A549 treated with GW870086 at 1 μM for 4 hours (cell line): ENCODE results near the gene EPM2A. TPM values are rescaled to one million over a fixed set of nuclear protein-coding genes. Genes with fewer than 3 reads are reported as not detected.

ENCODE experiments used
- total RNA-seq: library from RNA; stranded (reverse); fragments of 200-300 nt; extraction: Qiagen RNA extraction; gene quantifications from 5 replicates; pipeline ENCODE4 v1.2.3, GENCODE V29; 2022; ENCODE audit warnings: low read depth

Gene EPM2A
- total RNA-seq, result 2.5 to 3.6 TPM (median 3.0 TPM) in 5 replicates

DNA sequence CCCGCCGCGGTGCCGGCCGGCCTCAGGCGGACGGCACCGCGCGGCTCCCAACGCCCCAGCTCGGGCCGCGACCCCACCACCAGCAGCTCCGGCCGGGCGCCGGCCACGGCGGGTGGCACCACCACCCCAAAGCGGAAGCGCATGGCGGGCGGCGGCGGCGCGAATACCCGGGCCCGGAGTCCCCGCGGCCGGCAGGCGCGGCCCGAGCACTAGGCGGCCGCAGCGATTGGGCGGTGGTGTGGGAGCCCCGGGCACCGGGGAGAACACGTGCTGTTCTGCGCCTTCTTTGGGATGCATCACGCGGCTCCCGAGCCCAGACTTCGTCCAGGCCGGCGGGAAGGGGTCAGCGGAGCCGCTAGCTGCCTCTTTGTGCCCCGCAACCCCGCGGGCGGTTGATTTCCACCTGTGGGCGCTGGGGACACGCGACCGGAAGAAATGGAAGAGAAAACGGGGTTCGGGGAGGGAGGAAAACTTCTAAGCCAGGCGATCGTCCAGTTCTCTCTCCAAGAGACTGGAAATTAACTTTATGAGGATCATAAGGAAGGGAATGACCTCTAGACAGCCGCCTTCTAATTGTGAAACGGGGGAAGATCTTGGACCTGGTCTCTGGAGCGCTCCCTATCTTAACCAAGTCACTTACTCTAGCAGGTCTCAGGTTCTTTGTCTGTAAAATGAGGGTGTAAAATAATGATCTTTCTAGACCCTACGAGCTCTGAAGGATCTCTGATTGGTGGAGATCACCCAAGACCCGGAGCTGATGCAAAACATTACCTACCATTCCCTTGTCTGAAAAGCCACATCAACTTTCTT lies at the start of gene EPM2A:
EPM2A (minus strand) TSS at position 165 of the 810 bp plus-strand sequence; CDS start at position 143, 22 bp downstream.

Other genes with a start within 250 kb of the EPM2A start
- 3.5 to 6.1 TPM (median 5.3 TPM) in 5 replicates for gene FBXO30, start 79.3 kb upstream of the EPM2A start, total RNA-seq
- gene SHPRH, start 228.8 kb upstream of the EPM2A start, total RNA-seq, result 1.9 to 3.6 TPM (median 3.3 TPM) in 5 replicates